Measurements from ENCODE around the gene ADGRV1.

ADGRV1 gene

GRCh38 chr5:91006713-91007112 lies 448.1 kb downstream of the ADGRV1 start:
- TF ChIP-seq GABPA (IDR thresholded peaks at IDR 0.05; ENCODE audit: low read depth): no peak
- H3K27me3 ChIP-seq (ENCODE audit: insufficient read depth, poor library complexity, severe bottlenecking): no peaks in the 10 kb centered on the region
- no peak for DNase-seq (ENCODE audit: low read depth in 1 of 2, low spot score in 1 of 2)
- no peak overlapping the region for H3K27ac ChIP-seq (replicated peaks)
- H3K4me3 ChIP-seq (replicated peaks; ENCODE audit: insufficient read depth, low read length): no peak overlapping the region

- H3K27me3 ChIP-seq (ENCODE audit: insufficient read depth, poor library complexity, severe bottlenecking): no peaks in the 10 kb centered on the region
- H3K27ac ChIP-seq (replicated peaks): no peak overlapping the region
- no peak for TF ChIP-seq CTCF (IDR thresholded peaks at IDR 0.05; ENCODE audit: insufficient read depth, low read length)
- TF ChIP-seq POLR2AphosphoS5 (IDR thresholded peaks at IDR 0.05; ENCODE audit: low read depth): no peak
- TF ChIP-seq SPI1 (IDR thresholded peaks at IDR 0.05; ENCODE audit: borderline replicate concordance, low read depth): no peak
- no peak for TF ChIP-seq REST (IDR thresholded peaks at IDR 0.05; ENCODE audit: insufficient replicate concordance, low read depth)
- TF ChIP-seq GABPA (IDR thresholded peaks at IDR 0.05; ENCODE audit: low read depth): no peak
- DNase-seq (ENCODE audit: low read depth in 1 of 2, low spot score in 1 of 2): no peak
- H3K4me3 ChIP-seq (replicated peaks; ENCODE audit: insufficient read depth, low read length): no peak overlapping the region
These were observed 448.7 kb downstream of the ADGRV1 start for GRCh38 chr5:91007251-91007650.

- no peak overlapping the region for H3K27ac ChIP-seq (replicated peaks)
- H3K4me3 ChIP-seq (replicated peaks; ENCODE audit: insufficient read depth, low read length): no peak overlapping the region
- no peak for DNase-seq (ENCODE audit: low read depth in 1 of 2, low spot score in 1 of 2)
- TF ChIP-seq REST (IDR thresholded peaks at IDR 0.05; ENCODE audit: insufficient replicate concordance, low read depth) (no peak), SPI1 (IDR thresholded peaks at IDR 0.05; ENCODE audit: borderline replicate concordance, low read depth) (no peak), CTCF (IDR thresholded peaks at IDR 0.05; ENCODE audit: insufficient read depth, low read length) (no peak), GABPA (IDR thresholded peaks at IDR 0.05; ENCODE audit: low read depth) (no peak), POLR2AphosphoS5 (IDR thresholded peaks at IDR 0.05; ENCODE audit: low read depth) (no peak)
- no peaks in the 10 kb centered on the region for H3K27me3 ChIP-seq (ENCODE audit: insufficient read depth, poor library complexity, severe bottlenecking)
These were observed 449.3 kb downstream of the ADGRV1 start for GRCh38 chr5:91007780-91008402.

GRCh38 chr5:91010090-91010489 lies 451.5 kb downstream of the ADGRV1 start:
- no peak for DNase-seq (ENCODE audit: low read depth in 1 of 2, low spot score in 1 of 2)
- no peak overlapping the region for H3K4me3 ChIP-seq (replicated peaks; ENCODE audit: insufficient read depth, low read length)
- no peaks in the 10 kb centered on the region for H3K27me3 ChIP-seq (ENCODE audit: insufficient read depth, poor library complexity, severe bottlenecking)
- no peak for TF ChIP-seq GABPA (IDR thresholded peaks at IDR 0.05; ENCODE audit: low read depth)
- TF ChIP-seq CTCF (IDR thresholded peaks at IDR 0.05; ENCODE audit: insufficient read depth, low read length): no peak
- TF ChIP-seq POLR2AphosphoS5 (IDR thresholded peaks at IDR 0.05; ENCODE audit: low read depth): no peak
- no peak for TF ChIP-seq REST (IDR thresholded peaks at IDR 0.05; ENCODE audit: insufficient replicate concordance, low read depth)
- TF ChIP-seq SPI1 (IDR thresholded peaks at IDR 0.05; ENCODE audit: borderline replicate concordance, low read depth): no peak
- H3K27ac ChIP-seq (replicated peaks): no peak overlapping the region

Data from HL-60 (cell line).